Upper lobe of left lung (tissue), 6 donors: ENCODE results near the gene EP300. TPM values are rescaled to one million over a fixed set of nuclear protein-coding genes. Genes with fewer than 3 reads are reported as not detected.
"Not testable (repeated sequence)": the region's sequence is repeated elsewhere in the genome, so short reads cannot be mapped to it uniquely, and the experiment has no call there.

ENCODE experiments used
- ATAC-seq, 2 donors: fragments of 200-7000 bp; cut with Tn5 transposase; one replicate each; pipeline ENCODE4 v1.9.1; 2022; ENCODE audit warnings: mild to moderate bottlenecking in 2 of 2, moderate library complexity in 2 of 2; ENCODE audit not compliant: low FRiP score in 2 of 2
- DNase-seq, 2 donors: peaks; one replicate each; pipeline ENCODE4 v3.0.0-alpha.2; 2019 to 2020
- H3K27ac ChIP-seq, 4 donors: fragments of 200-600 bp; sonication (generic); one replicate each; pipeline ENCODE4 v1.5.1; 2016 to 2019
- H3K27me3 ChIP-seq, 4 donors: fragments of 200-600 bp; sonication (generic); one replicate each; pipeline ENCODE4 v1.5.1; 2017 to 2019
- H3K36me3 ChIP-seq, 4 donors: fragments of 200-600 bp; sonication (generic); one replicate each; pipeline ENCODE4 v1.5.1; 2016 to 2019
- H3K4me1 ChIP-seq, 4 donors: fragments of 200-600 bp; sonication (generic); one replicate each; pipeline ENCODE4 v1.5.1; 2018 to 2019
- H3K4me3 ChIP-seq, 4 donors: fragments of 200-600 bp; sonication (generic); one replicate each; pipeline ENCODE4 v1.5.1; 2017 to 2019; ENCODE audit warnings: mild to moderate bottlenecking in 2 of 4, moderate library complexity in 1 of 4
- H3K9me3 ChIP-seq, 4 donors: fragments of 200-600 bp; sonication (generic); one replicate each; pipeline ENCODE4 v1.5.1; 2018 to 2019
- EP300 ChIP-seq, 4 donors: sonication (generic); formaldehyde crosslinking; IDR thresholded peaks; one replicate each; pipeline ENCODE4 v1.5.1; 2017; ENCODE audit warnings: antibody characterized with exemption in 4 of 4, control low read depth in 2 of 4
- POLR2A ChIP-seq, 4 donors: fragments of 450-650 bp; IDR thresholded peaks; one replicate each; pipeline ENCODE4 v1.5.1; 2016 to 2017; ENCODE audit warnings: antibody characterized with exemption in 4 of 4, mild to moderate bottlenecking in 2 of 4
- POLR2AphosphoS5 ChIP-seq, 2 donors: sonication (generic); formaldehyde crosslinking; IDR thresholded peaks; one replicate each; pipeline ENCODE4 v1.5.1; 2017; ENCODE audit warnings: antibody characterized with exemption in 2 of 2
- WGBS, 2 donors: methylation state at CpG; one replicate each; pipeline ENCODE4 v1.1.5; 2017 to 2018; 5-methylcytosine and 5-hydroxymethylcytosine counted together
- total RNA-seq, 6 donors: library from RNA; depleted of rRNA in 4 of 6; stranded (reverse); fragments of >200 nt in 4 of 6; gene quantifications; one replicate each; pipeline versions ENCODE4 v1.1.0 to v1.2.1, GENCODE V29; 2016 to 2021
- TF ChIP-seq, protein P1 (sequence below), 6 experiments: fragments of 450-650 bp in 4 of 6; fragments of 200-600 bp in 2 of 6; sonication (generic) in 2 of 6; IDR thresholded peaks; one replicate each; pipeline ENCODE4 v1.5.1; 2016 to 2019; ENCODE audit warnings: antibody characterized with exemption in 6 of 6
- donor health status: DM: no; HTN: no; CAD: no; lungs with moderate emphysema.
- donor health status: DM: no; HTN: yes; CAD: no; lungs with severe emphysema.

The EP300 gene
- total RNA-seq, 6 donors from 2014 or later, result 66.3 to 257 (median 86.1) TPM

DNA sequence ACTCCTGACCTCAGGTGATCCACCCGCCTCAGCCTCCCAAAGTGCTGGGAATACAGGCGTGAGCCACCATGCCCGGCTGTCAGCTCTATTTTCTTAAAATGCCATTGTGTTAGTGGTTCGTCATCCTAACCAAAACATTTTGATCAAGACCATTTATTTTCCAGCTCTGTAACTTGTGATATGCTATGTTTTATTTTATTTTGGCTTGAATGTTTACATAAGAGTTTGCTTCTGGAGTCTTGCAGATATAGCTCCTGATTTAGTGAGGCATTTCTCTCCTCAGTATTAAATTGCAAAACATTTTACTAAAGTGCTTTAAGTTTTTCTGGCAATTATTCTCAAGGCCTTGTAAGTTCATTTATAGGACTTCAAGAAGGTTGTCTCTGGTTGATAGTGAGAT, 4.4 kb downstream of the EP300 start:
- DNase-seq (no peak), ATAC-seq (no peak)
- no peaks in the 10 kb centered on the region for H3K27me3 ChIP-seq
- TF ChIP-seq, protein P1, sequence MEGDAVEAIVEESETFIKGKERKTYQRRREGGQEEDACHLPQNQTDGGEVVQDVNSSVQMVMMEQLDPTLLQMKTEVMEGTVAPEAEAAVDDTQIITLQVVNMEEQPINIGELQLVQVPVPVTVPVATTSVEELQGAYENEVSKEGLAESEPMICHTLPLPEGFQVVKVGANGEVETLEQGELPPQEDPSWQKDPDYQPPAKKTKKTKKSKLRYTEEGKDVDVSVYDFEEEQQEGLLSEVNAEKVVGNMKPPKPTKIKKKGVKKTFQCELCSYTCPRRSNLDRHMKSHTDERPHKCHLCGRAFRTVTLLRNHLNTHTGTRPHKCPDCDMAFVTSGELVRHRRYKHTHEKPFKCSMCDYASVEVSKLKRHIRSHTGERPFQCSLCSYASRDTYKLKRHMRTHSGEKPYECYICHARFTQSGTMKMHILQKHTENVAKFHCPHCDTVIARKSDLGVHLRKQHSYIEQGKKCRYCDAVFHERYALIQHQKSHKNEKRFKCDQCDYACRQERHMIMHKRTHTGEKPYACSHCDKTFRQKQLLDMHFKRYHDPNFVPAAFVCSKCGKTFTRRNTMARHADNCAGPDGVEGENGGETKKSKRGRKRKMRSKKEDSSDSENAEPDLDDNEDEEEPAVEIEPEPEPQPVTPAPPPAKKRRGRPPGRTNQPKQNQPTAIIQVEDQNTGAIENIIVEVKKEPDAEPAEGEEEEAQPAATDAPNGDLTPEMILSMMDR (IDR thresholded peaks at IDR 0.05), result no peak
- TF ChIP-seq POLR2AphosphoS5 (IDR thresholded peaks at IDR 0.05) (no peak), EP300 (IDR thresholded peaks at IDR 0.05) (no peak), POLR2A (IDR thresholded peaks at IDR 0.05) (no peak)
- peaks cover 0 to 3% (median 0%) of the 10 kb centered on the region in 4 donors for H3K36me3 ChIP-seq
- H3K9me3 ChIP-seq, result no peaks in the 10 kb centered on the region
- 69 to 80% methylated on average over 4 of the region's 4 CpGs for WGBS, 2 donors
- H3K27ac ChIP-seq, result no peak overlapping the region
- no peak overlapping the region for H3K4me3 ChIP-seq
- peaks cover 48 to 84% (median 52%) of the 10 kb centered on the region in 4 donors for H3K4me1 ChIP-seq

DNA sequence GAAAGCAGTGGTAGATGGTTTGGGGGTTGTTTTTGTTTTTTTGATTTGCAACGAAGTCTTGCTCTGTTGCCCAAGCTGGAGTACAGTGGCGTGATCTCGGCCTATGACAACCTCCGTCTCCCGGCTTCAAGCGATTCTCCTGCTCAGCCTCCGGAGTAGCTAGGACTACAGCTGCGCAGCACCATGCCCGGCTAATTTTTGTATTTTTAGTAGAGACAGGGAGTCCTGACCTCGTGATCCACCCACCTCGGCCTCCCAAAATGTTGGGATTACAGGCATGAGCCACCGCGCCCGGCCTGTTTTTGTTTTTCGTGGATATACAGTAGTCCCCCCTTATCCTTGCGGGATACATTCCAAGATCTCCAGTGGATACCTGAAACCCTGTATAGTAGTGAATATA, 6.6 kb downstream of the EP300 start:
- no peak for ATAC-seq
- H3K9me3 ChIP-seq, result no peaks in the 10 kb centered on the region
- TF ChIP-seq, protein P1 (IDR thresholded peaks at IDR 0.05), result no peak
- TF ChIP-seq POLR2AphosphoS5 (IDR thresholded peaks at IDR 0.05) (no peak), EP300 (IDR thresholded peaks at IDR 0.05) (no peak), POLR2A (IDR thresholded peaks at IDR 0.05) (no peak)
- no peak overlapping the region for H3K27ac ChIP-seq
- peaks cover 0 to 3% (median 0%) of the 10 kb centered on the region in 4 donors for H3K36me3 ChIP-seq
- no peak overlapping the region for H3K4me3 ChIP-seq
- DNase-seq, result no peak
- peaks cover 51 to 89% (median 55%) of the 10 kb centered on the region in 4 donors for H3K4me1 ChIP-seq
- H3K27me3 ChIP-seq, result no peaks in the 10 kb centered on the region
- 79 to 88% methylated on average over 16 of the region's 16 CpGs for WGBS, 2 donors

DNA sequence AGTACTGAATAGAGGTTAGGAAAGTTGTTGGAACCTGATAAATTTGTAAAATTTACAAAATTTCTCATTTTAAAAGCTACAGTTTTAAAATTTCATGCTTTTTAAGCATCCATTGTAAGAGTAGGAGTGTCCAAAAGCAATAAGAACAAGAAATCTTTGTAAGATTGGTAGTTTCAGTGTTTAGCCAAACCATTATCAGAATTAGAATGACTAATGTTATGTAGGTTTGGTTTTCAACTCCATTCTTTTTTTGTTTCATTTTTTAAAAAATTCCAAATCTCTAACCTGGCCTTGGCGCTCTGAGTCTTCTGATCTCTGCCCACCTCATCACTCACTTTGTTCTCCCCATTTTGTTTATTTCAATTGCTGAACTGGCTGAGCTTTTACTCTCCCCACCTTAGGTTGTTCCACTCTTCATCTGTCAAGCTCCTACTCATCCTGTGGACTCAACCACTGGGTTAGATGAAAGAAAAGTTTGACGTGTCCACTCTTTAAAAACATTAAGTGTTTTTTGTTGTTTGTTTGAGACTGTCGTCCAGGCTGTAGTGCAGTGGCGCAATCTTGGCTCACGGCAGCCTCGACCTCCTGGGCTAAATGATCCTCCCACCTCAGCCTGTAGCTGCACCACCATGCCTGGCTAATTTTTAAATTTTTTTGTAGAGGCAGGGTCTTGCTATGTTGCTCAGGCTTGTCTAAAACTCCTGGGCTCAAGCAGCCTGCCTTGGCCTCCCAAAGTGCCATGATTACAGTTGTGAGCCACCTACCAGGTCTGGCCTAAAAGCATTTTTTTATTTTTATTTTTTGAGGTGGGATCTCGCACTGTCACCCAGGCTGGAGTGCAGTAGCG, 14.0 kb downstream of the EP300 start:
- 57 to 59% methylated on average over 8 of the region's 8 CpGs for WGBS, 2 donors
- H3K27me3 ChIP-seq, result no peaks in the 10 kb centered on the region
- H3K4me1 ChIP-seq, result peaks cover 20 to 41% (median 25%) of the 10 kb centered on the region in 4 donors
- ATAC-seq (peak; percentile 19 to 45), DNase-seq (no peak)
- H3K27ac ChIP-seq, result peak overlapping the region in 3 of 4 donors; percentile 40 to 48 (median 42)
- TF ChIP-seq EP300 (IDR thresholded peaks at IDR 0.05) (no peak), POLR2A (IDR thresholded peaks at IDR 0.05) (no peak), POLR2AphosphoS5 (IDR thresholded peaks at IDR 0.05) (no peak)
- no peak overlapping the region for H3K4me3 ChIP-seq
- no peaks in the 10 kb centered on the region for H3K9me3 ChIP-seq
- H3K36me3 ChIP-seq, result peaks cover 0 to 9% (median 2%) of the 10 kb centered on the region in 4 donors

DNA sequence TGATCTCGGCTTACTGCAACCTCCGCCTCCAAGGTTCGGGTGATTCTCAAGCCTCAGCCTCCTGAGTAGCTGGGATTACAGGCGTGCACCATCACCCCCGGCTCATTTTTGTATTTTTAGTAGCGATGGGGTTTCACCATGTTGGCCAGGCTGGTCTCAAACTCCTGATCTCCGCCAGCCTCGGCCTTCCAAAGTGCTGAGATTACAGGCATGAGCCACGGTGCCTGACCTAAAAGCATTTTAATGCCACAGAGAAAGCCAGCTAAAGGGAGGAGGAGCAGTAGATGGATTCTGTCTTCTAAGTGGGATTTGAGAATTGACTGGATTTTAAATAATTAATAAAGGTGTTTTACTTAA, 14.6 kb downstream of the EP300 start:
- not testable (repeated sequence) for DNase-seq, H3K9me3 ChIP-seq, H3K36me3 ChIP-seq, H3K27me3 ChIP-seq, ATAC-seq, H3K4me3 ChIP-seq
- WGBS, 2 donors, result 86 to 89% methylated on average over 9 of the region's 9 CpGs
- H3K27ac ChIP-seq, result peak overlapping the region in 3 of 4 donors; percentile 40 to 48 (median 42)
- peaks cover 18 to 37% (median 24%) of the 10 kb centered on the region in 4 donors for H3K4me1 ChIP-seq

DNA sequence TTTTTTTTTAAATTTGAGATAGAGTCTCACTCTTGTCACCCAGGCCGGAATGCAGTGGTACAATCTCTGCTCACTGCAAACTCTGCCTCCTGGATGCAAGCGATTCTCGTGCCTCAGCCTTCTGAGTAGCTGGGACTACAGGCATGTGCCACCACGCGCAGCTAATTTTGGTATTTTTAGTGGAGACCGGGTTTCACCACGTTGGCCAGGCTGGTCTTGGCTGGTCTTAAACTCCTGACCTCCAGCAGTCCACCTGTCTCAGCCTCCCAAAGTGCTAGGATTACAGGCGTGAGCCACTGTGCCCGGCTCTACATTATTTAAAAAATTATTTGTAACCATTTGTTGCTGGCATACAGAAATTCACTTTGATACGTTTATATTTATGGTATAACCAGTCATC, 18.6 kb downstream of the EP300 start:
- no peak for DNase-seq
- no peaks in the 10 kb centered on the region for H3K27me3 ChIP-seq
- WGBS, 2 donors, result 87 to 89% methylated on average over 10 of the region's 10 CpGs

More for the DNA sequence above, 18.6 kb downstream of the EP300 start:
- no peak overlapping the region for H3K27ac ChIP-seq
- peaks cover 7 to 36% (median 19%) of the 10 kb centered on the region in 4 donors for H3K4me1 ChIP-seq
- H3K9me3 ChIP-seq, result no peaks in the 10 kb centered on the region
- no peak for ATAC-seq
- H3K4me3 ChIP-seq, result no peak overlapping the region
- H3K36me3 ChIP-seq, result peaks cover 0 to 9% (median 2%) of the 10 kb centered on the region in 4 donors
- TF ChIP-seq POLR2AphosphoS5 (IDR thresholded peaks at IDR 0.05), result no peak
- TF ChIP-seq, protein P1 (IDR thresholded peaks at IDR 0.05), result no peak
- no peak for TF ChIP-seq POLR2A (IDR thresholded peaks at IDR 0.05)
- TF ChIP-seq EP300 (IDR thresholded peaks at IDR 0.05), result no peak
